ENCODE data around the gene HORMAD2.

DNA sequence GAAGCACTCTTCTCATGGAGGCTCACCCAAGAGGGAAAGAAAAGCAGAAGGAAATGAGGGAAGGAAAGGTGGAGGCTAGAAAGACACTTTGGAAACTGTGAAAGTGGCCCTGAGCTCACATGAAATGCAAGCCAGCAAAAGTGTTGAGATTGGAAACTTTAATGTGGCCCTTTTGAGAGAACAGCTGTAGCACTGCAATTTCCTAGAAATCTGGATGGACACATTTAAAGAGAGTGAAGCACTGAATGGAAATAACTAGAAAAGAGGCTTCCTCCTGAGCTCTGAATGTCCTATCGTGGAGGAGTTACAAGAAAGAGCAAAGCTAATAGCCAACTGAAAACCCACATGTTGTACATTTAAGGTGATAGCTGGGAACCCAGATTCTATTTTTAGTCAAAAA lies 110.3 kb downstream of the HORMAD2 start:
- TF ChIP-seq CTCF (IDR thresholded peaks at IDR 0.05 in 4 of 5, conservative IDR thresholded peaks at IDR 0.05 in 1 of 5), result no peak
- TF ChIP-seq POLR2A (IDR thresholded peaks at IDR 0.05), result no peak

Measured in gastrocnemius medialis (tissue), 4 donors.